SK-N-SH (cell line): ENCODE results near the gene NKX6-2. TPM values are rescaled to one million over a fixed set of nuclear protein-coding genes. Genes with fewer than 3 reads are reported as not detected.

Source experiments
- CTCF ChIA-PET: fragments of 300-600, 350-600 bp; formaldehyde crosslinking; extraction: SDS; loops from one replicate; lab custom pipeline; 2021; lab: Yijun Ruan, JAX
- POLR2A ChIA-PET: fragments of 350-600 bp; sonication (Branson Sonifier 250); formaldehyde crosslinking; extraction: SDS; loops from one replicate; lab custom pipeline; 2020; ENCODE audit warnings: antibody characterized with exemption, inconsistent platforms; lab: Yijun Ruan, JAX
- DNase-seq: peaks from one replicate; pipeline ENCODE4 v3.0.0; 2012
- H2AFZ ChIP-seq: fragments of 200-600 bp; sonication (generic); 2 replicates; pipeline ENCODE4 v1.8.1; 2016; ENCODE audit warnings: antibody characterized with exemption, mild to moderate bottlenecking, low read depth
- H3F3A ChIP-seq: fragments of 200-600 bp; sonication (generic); replicated peaks from 2 replicates; pipeline ENCODE3; 2016; ENCODE audit warnings: antibody characterized with exemption, mild to moderate bottlenecking; ENCODE audit not compliant: insufficient read depth
- H3K27ac ChIP-seq, 2 experiments: fragments of 200-500 bp in 1 of 2; fragments of 200-600 bp in 1 of 2; sonication (Bioruptor generic) in 1 of 2; sonication (generic), shearing (Covaris generic) in 1 of 2; 2 replicates each; pipeline versions ENCODE4 v1.5.1 to v1.6.1; 2014 to 2016; ENCODE audit warnings: low read depth in 2 of 2, inconsistent platforms in 1 of 2, low read length in 1 of 2, mild to moderate bottlenecking in 1 of 2, mixed read lengths in 1 of 2
- H3K27me3 ChIP-seq: fragments of 200-600 bp; sonication (generic), shearing (Covaris generic); 2 replicates; pipeline ENCODE4 v1.6.1; 2016; ENCODE audit warnings: mixed run types; ENCODE audit not compliant: insufficient read depth
- H3K36me3 ChIP-seq, 2 experiments: fragments of 200-500 bp in 1 of 2; fragments of 200-600 bp in 1 of 2; sonication (Bioruptor generic) in 1 of 2; sonication (generic) in 1 of 2; replicated peaks in 1 of 2; 2 replicates each; pipeline versions ENCODE3 to v1.5.1; 2014 to 2016; ENCODE audit warnings: low read length in 1 of 2, mild to moderate bottlenecking in 1 of 2; ENCODE audit not compliant: insufficient read depth in 2 of 2, control insufficient read depth in 1 of 2
- H3K4me1 ChIP-seq, 2 experiments: fragments of 200-500 bp in 1 of 2; fragments of 200-600 bp in 1 of 2; sonication (Bioruptor generic) in 1 of 2; sonication (generic), shearing (Covaris generic) in 1 of 2; 2 replicates each; pipeline versions ENCODE4 v1.5.1 to v1.6.1; 2014 to 2016; ENCODE audit warnings: low read depth in 1 of 2, low read length in 1 of 2, mixed run types in 1 of 2; ENCODE audit not compliant: insufficient read depth in 2 of 2, control insufficient read depth in 1 of 2
- H3K4me2 ChIP-seq: fragments of 200-600 bp; sonication (generic), shearing (Covaris generic); 2 replicates; pipeline ENCODE4 v1.6.1; 2017; ENCODE audit warnings: mixed run types
- H3K4me3 ChIP-seq, 2 experiments: fragments of 200-500 bp in 1 of 2; fragments of 200-600 bp in 1 of 2; sonication (Bioruptor generic) in 1 of 2; sonication (generic), shearing (Covaris generic) in 1 of 2; 2 replicates each; pipeline versions ENCODE4 v1.5.1 to v1.8.1; 2014 to 2016; ENCODE audit warnings: low read depth in 2 of 2, inconsistent platforms in 1 of 2, low read length in 1 of 2, mild to moderate bottlenecking in 1 of 2, mixed read lengths in 1 of 2, moderate library complexity in 1 of 2
- H3K79me2 ChIP-seq: fragments of 200-600 bp; sonication (generic); 2 replicates; pipeline ENCODE4 v1.8.1; 2017; ENCODE audit warnings: mild to moderate bottlenecking; ENCODE audit not compliant: insufficient read depth
- H3K9ac ChIP-seq: fragments of 200-600 bp; sonication (generic); 2 replicates; pipeline ENCODE4 v1.6.1; 2017; ENCODE audit warnings: mixed run types
- H3K9me2 ChIP-seq: fragments of 200-600 bp; sonication (generic); 2 replicates; pipeline ENCODE4 v1.6.1; 2017; ENCODE audit warnings: mixed run types
- H3K9me3 ChIP-seq: fragments of 200-600 bp; sonication (generic); 2 replicates; pipeline ENCODE4 v1.6.1; 2017; ENCODE audit warnings: mixed run types, mild to moderate bottlenecking, moderate library complexity
- H4K20me1 ChIP-seq: fragments of 200-600 bp; sonication (generic); 2 replicates; pipeline ENCODE4 v1.6.1; 2017; ENCODE audit warnings: mild to moderate bottlenecking, mixed run types; ENCODE audit not compliant: insufficient read depth
- ELF1 ChIP-seq: IDR thresholded peaks from 2 replicates; pipeline ENCODE4 v1.4.0; 2012
- EP300 ChIP-seq, 2 experiments: IDR thresholded peaks; 2 replicates each; pipeline versions ENCODE4 v1.4.0 to v1.6.1; 2012; ENCODE audit warnings: borderline replicate concordance in 1 of 2, low read depth in 1 of 2, low read length in 1 of 2
- EZH2phosphoT487 ChIP-seq: fragments of 200-600 bp; sonication (generic); IDR thresholded peaks from 2 replicates; pipeline ENCODE4 v1.6.1; 2017; ENCODE audit warnings: low read depth, mixed run types, mild to moderate bottlenecking, antibody characterized with exemption, moderate library complexity, borderline replicate concordance
- FOSL2 ChIP-seq: IDR thresholded peaks from 2 replicates; pipeline ENCODE4 v1.4.0; 2012; ENCODE audit warnings: low read depth, mild to moderate bottlenecking, moderate library complexity, borderline replicate concordance
- FOXJ3 ChIP-seq: sonication (generic); formaldehyde crosslinking; IDR thresholded peaks from 2 replicates; pipeline ENCODE4 v1.5.1; 2020; ENCODE audit warnings: mild to moderate bottlenecking, missing genetic modification reagents
- FOXM1 ChIP-seq: IDR thresholded peaks from 2 replicates; pipeline ENCODE4 v1.4.0; 2012; ENCODE audit warnings: low read depth, mild to moderate bottlenecking
- GATA2 ChIP-seq: sonication (generic); formaldehyde crosslinking; IDR thresholded peaks from 2 replicates; pipeline ENCODE4 v1.5.0; 2020; ENCODE audit warnings: mild to moderate bottlenecking, missing genetic modification reagents
- JUND ChIP-seq: IDR thresholded peaks from 2 replicates; pipeline ENCODE4 v1.4.0; 2012
- MEF2A ChIP-seq: IDR thresholded peaks from 2 replicates; pipeline ENCODE4 v1.4.0; 2012; ENCODE audit warnings: low read depth, borderline replicate concordance
- NFIC ChIP-seq: IDR thresholded peaks from 2 replicates; pipeline ENCODE4 v1.4.0; 2012; ENCODE audit warnings: borderline replicate concordance
- NRF1 ChIP-seq: IDR thresholded peaks from 2 replicates; pipeline ENCODE4 v1.6.1; 2012; ENCODE audit warnings: low read depth, mild to moderate bottlenecking, low read length
- POLR2AphosphoS5 ChIP-seq: IDR thresholded peaks from 2 replicates; pipeline ENCODE4 v1.6.1; 2012; ENCODE audit warnings: low read depth, low read length
- TAF1 ChIP-seq: IDR thresholded peaks from 2 replicates; pipeline ENCODE4 v1.6.1; 2012; ENCODE audit warnings: low read depth, mild to moderate bottlenecking, low read length, moderate library complexity, borderline replicate concordance
- TCF12 ChIP-seq: IDR thresholded peaks from 2 replicates; pipeline ENCODE4 v1.4.0; 2012
- WGBS: methylation state at CpG from one replicate; pipeline ENCODE4 v1.1.6; 2017; ENCODE audit warnings: low lambda C conversion rate; 5-methylcytosine and 5-hydroxymethylcytosine counted together
- polyA plus RNA-seq, 3 experiments: library from polyadenylated mRNA; depleted of rRNA; stranded (reverse); fragments of >200 nt; gene quantifications; 2 replicates each; pipeline ENCODE4 v1.2.3, GENCODE V29; 2012
- TF ChIP-seq, protein P1 (sequence below): fragments of 150-350 bp; IDR thresholded peaks from 2 replicates; pipeline ENCODE4 v1.6.1; 2017; ENCODE audit warnings: antibody characterized with exemption, low read length, low read depth, borderline replicate concordance
- TF ChIP-seq, protein P2 (sequence below): fragments of 200-600 bp; sonication (generic); IDR thresholded peaks from 2 replicates; pipeline ENCODE4 v1.6.1; 2017; ENCODE audit warnings: antibody characterized with exemption, mild to moderate bottlenecking, moderate library complexity
- TF ChIP-seq, protein P3 (sequence below): IDR thresholded peaks from 2 replicates; pipeline ENCODE4 v1.4.0; 2012; ENCODE audit warnings: low read depth, borderline replicate concordance
- TF ChIP-seq, protein P4 (sequence below): IDR thresholded peaks from 2 replicates; pipeline ENCODE4; 2012
- TF ChIP-seq, protein P5 (sequence below): IDR thresholded peaks from 2 replicates; pipeline ENCODE4 v1.6.1; 2012; ENCODE audit warnings: mild to moderate bottlenecking, low read depth, low read length, moderate library complexity
- TF ChIP-seq, protein P6 (sequence below): fragments of 150-350 bp; IDR thresholded peaks from 2 replicates; pipeline ENCODE4 v1.6.1; 2016; ENCODE audit warnings: mild to moderate bottlenecking, low read depth, low read length
- TF ChIP-seq, protein P7 (sequence below): IDR thresholded peaks from 2 replicates; pipeline ENCODE4 v1.4.0; 2012; ENCODE audit warnings: low read depth, borderline replicate concordance

Gene NKX6-2
- polyA plus RNA-seq, 1 of the 3 experiments (the other 2 are of a cell fraction), result not detected

DNA sequence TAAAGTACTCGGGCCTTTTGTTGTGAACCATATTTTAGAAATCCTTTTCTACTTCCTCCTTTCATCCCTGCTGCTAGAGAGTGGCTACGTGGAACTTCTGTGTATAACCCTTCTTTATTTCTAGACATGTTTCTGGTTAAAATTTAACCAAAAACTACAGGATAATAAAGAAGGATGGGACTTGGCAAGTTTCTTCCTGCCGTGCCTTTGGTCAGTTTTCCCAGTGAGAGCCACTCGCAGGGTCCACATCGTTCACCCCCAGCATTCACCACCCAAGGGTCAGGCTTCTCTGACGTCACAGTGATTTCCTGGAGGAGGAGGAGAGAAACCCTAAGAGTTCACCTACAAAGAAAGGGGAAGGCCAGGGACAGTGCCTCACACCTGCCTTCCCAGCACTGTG is 45.4 kb downstream of the NKX6-2 start (continued):
- TF ChIP-seq, protein P1, sequence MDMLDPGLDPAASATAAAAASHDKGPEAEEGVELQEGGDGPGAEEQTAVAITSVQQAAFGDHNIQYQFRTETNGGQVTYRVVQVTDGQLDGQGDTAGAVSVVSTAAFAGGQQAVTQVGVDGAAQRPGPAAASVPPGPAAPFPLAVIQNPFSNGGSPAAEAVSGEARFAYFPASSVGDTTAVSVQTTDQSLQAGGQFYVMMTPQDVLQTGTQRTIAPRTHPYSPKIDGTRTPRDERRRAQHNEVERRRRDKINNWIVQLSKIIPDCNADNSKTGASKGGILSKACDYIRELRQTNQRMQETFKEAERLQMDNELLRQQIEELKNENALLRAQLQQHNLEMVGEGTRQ, result no peak
- TF ChIP-seq GATA2, result no peak
- TF ChIP-seq FOXJ3, result no peak
- TF ChIP-seq EZH2phosphoT487, result no peak
- TF ChIP-seq NRF1, result no peak
- no peak for TF ChIP-seq MEF2A

DNA sequence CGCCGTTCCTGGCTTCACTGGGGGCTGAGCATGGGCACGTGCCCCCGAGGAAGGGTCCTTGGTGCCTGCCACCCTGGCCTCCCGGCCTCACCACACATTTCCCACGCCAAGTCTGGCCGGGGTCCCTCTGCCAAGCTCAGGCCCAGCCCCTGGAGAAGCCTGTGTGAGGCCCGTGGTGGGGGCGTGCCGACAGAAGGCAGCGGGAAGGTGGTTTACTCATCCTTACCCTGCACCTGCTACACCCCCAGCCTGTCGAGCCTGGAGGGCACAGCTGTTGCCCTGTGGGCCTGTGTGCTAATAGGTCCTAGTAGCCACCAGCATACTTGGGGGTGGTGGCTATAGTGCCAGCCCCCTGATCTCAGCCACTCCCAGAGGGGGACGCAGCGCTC is 46.7 kb downstream of the NKX6-2 start:
- DNase-seq, result no peak
- TF ChIP-seq, protein P2, sequence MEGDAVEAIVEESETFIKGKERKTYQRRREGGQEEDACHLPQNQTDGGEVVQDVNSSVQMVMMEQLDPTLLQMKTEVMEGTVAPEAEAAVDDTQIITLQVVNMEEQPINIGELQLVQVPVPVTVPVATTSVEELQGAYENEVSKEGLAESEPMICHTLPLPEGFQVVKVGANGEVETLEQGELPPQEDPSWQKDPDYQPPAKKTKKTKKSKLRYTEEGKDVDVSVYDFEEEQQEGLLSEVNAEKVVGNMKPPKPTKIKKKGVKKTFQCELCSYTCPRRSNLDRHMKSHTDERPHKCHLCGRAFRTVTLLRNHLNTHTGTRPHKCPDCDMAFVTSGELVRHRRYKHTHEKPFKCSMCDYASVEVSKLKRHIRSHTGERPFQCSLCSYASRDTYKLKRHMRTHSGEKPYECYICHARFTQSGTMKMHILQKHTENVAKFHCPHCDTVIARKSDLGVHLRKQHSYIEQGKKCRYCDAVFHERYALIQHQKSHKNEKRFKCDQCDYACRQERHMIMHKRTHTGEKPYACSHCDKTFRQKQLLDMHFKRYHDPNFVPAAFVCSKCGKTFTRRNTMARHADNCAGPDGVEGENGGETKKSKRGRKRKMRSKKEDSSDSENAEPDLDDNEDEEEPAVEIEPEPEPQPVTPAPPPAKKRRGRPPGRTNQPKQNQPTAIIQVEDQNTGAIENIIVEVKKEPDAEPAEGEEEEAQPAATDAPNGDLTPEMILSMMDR, result no peak
- no peak for TF ChIP-seq NFIC
- TF ChIP-seq, protein P3, sequence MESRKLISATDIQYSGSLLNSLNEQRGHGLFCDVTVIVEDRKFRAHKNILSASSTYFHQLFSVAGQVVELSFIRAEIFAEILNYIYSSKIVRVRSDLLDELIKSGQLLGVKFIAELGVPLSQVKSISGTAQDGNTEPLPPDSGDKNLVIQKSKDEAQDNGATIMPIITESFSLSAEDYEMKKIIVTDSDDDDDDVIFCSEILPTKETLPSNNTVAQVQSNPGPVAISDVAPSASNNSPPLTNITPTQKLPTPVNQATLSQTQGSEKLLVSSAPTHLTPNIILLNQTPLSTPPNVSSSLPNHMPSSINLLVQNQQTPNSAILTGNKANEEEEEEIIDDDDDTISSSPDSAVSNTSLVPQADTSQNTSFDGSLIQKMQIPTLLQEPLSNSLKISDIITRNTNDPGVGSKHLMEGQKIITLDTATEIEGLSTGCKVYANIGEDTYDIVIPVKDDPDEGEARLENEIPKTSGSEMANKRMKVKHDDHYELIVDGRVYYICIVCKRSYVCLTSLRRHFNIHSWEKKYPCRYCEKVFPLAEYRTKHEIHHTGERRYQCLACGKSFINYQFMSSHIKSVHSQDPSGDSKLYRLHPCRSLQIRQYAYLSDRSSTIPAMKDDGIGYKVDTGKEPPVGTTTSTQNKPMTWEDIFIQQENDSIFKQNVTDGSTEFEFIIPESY, result no peak
- TF ChIP-seq NRF1, result no peak
- TF ChIP-seq POLR2AphosphoS5, result no peak
- no peak for TF ChIP-seq ELF1
- TF ChIP-seq FOSL2, result no peak
- no peak for TF ChIP-seq FOXJ3
- no peak for TF ChIP-seq FOXM1
- TF ChIP-seq, protein P4, sequence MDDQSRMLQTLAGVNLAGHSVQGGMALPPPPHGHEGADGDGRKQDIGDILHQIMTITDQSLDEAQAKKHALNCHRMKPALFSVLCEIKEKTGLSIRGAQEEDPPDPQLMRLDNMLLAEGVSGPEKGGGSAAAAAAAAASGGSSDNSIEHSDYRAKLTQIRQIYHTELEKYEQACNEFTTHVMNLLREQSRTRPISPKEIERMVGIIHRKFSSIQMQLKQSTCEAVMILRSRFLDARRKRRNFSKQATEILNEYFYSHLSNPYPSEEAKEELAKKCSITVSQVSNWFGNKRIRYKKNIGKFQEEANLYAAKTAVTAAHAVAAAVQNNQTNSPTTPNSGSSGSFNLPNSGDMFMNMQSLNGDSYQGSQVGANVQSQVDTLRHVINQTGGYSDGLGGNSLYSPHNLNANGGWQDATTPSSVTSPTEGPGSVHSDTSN, result no peak
- TF ChIP-seq JUND, result no peak
- no peak for TF ChIP-seq TAF1
- TF ChIP-seq, protein P5, sequence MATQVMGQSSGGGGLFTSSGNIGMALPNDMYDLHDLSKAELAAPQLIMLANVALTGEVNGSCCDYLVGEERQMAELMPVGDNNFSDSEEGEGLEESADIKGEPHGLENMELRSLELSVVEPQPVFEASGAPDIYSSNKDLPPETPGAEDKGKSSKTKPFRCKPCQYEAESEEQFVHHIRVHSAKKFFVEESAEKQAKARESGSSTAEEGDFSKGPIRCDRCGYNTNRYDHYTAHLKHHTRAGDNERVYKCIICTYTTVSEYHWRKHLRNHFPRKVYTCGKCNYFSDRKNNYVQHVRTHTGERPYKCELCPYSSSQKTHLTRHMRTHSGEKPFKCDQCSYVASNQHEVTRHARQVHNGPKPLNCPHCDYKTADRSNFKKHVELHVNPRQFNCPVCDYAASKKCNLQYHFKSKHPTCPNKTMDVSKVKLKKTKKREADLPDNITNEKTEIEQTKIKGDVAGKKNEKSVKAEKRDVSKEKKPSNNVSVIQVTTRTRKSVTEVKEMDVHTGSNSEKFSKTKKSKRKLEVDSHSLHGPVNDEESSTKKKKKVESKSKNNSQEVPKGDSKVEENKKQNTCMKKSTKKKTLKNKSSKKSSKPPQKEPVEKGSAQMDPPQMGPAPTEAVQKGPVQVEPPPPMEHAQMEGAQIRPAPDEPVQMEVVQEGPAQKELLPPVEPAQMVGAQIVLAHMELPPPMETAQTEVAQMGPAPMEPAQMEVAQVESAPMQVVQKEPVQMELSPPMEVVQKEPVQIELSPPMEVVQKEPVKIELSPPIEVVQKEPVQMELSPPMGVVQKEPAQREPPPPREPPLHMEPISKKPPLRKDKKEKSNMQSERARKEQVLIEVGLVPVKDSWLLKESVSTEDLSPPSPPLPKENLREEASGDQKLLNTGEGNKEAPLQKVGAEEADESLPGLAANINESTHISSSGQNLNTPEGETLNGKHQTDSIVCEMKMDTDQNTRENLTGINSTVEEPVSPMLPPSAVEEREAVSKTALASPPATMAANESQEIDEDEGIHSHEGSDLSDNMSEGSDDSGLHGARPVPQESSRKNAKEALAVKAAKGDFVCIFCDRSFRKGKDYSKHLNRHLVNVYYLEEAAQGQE, result no peak
- no peak for TF ChIP-seq GATA2
- TF ChIP-seq, protein P6, sequence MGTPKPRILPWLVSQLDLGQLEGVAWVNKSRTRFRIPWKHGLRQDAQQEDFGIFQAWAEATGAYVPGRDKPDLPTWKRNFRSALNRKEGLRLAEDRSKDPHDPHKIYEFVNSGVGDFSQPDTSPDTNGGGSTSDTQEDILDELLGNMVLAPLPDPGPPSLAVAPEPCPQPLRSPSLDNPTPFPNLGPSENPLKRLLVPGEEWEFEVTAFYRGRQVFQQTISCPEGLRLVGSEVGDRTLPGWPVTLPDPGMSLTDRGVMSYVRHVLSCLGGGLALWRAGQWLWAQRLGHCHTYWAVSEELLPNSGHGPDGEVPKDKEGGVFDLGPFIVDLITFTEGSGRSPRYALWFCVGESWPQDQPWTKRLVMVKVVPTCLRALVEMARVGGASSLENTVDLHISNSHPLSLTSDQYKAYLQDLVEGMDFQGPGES, result no peak
- no peak for TF ChIP-seq EZH2phosphoT487
- TF ChIP-seq EP300 (IDR thresholded peaks at IDR 0.05; ENCODE audit: borderline replicate concordance in 1 of 2, low read depth in 1 of 2, low read length in 1 of 2), result no peak
- TF ChIP-seq, protein P7, sequence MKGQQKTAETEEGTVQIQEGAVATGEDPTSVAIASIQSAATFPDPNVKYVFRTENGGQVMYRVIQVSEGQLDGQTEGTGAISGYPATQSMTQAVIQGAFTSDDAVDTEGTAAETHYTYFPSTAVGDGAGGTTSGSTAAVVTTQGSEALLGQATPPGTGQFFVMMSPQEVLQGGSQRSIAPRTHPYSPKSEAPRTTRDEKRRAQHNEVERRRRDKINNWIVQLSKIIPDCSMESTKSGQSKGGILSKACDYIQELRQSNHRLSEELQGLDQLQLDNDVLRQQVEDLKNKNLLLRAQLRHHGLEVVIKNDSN, result no peak
- TF ChIP-seq TCF12, result no peak
- TF ChIP-seq, all 33 proteins: peak for 0
- no peak overlapping the region for H2AFZ ChIP-seq
- no peak overlapping the region for H3K27ac ChIP-seq
- no peak overlapping the region for H3K9ac ChIP-seq
- H3F3A ChIP-seq, result no peaks in the 10 kb centered on the region
- no peaks in the 10 kb centered on the region for H4K20me1 ChIP-seq
- no peak overlapping the region for H3K4me2 ChIP-seq
- no peaks in the 10 kb centered on the region for H3K27me3 ChIP-seq
- POLR2A ChIA-PET, result no interaction called here
- H3K4me1 ChIP-seq, result peaks cover 0 to 30% of the 10 kb centered on the region in 2 experiments; a peak in 1 of 4 replicates
- no peaks in the 10 kb centered on the region for H3K79me2 ChIP-seq
- WGBS, result no CpG with 5 or more reads among the region's 14 CpGs
- no peaks in the 10 kb centered on the region for H3K9me3 ChIP-seq
- no peak overlapping the region for H3K4me3 ChIP-seq
- no peaks in the 10 kb centered on the region for H3K9me2 ChIP-seq
- CTCF ChIA-PET, result interaction anchor here (6.8 kb wide), 1 partner anchor 84 kb away, joined by 42 read pairs; no protein-coding TSS in a partner anchor
- no peaks in the 10 kb centered on the region for H3K36me3 ChIP-seq
